Liver (tissue), 9 donors: Measurements from ENCODE around the gene CPAMD8. TPM values are rescaled to one million over a fixed set of nuclear protein-coding genes. Genes with fewer than 3 reads are reported as not detected.

Source experiments
- DNase-seq: peaks from one replicate; pipeline ENCODE4 v3.0.0-alpha.2; 2017; ENCODE audit warnings: low spot score
- H3K27ac ChIP-seq, 2 donors: one replicate each; pipeline ENCODE4 v1.7.0; 2013; ENCODE audit warnings: inconsistent platforms in 2 of 2, low read length in 2 of 2, control low read depth in 1 of 2, low read depth in 1 of 2, mild to moderate bottlenecking in 1 of 2
- H3K27me3 ChIP-seq, 4 donors: one replicate each; pipeline versions ENCODE4 v1.6.1 to v1.7.0; 2013; ENCODE audit warnings: low read length in 3 of 4, inconsistent platforms in 1 of 4, mild to moderate bottlenecking in 1 of 4, moderate library complexity in 1 of 4; ENCODE audit not compliant: control insufficient read depth in 4 of 4, insufficient read depth in 4 of 4
- H3K36me3 ChIP-seq, 4 donors: one replicate each; pipeline versions ENCODE4 v1.6.1 to v1.7.0; 2013; ENCODE audit warnings: low read length in 3 of 4, mild to moderate bottlenecking in 3 of 4, low read depth in 1 of 4, moderate library complexity in 1 of 4; ENCODE audit not compliant: control insufficient read depth in 4 of 4, insufficient read depth in 3 of 4
- H3K4me1 ChIP-seq, 4 donors: one replicate each; pipeline versions ENCODE4 v1.6.1 to v1.7.0; 2013; ENCODE audit warnings: low read length in 3 of 4, mild to moderate bottlenecking in 3 of 4, moderate library complexity in 1 of 4; ENCODE audit not compliant: control insufficient read depth in 4 of 4, insufficient read depth in 4 of 4
- H3K4me3 ChIP-seq, 3 donors: one replicate each; pipeline versions ENCODE4 v1.6.1 to v1.7.0; 2013; ENCODE audit warnings: low read length in 3 of 3, control low read depth in 1 of 3, low read depth in 1 of 3, mild to moderate bottlenecking in 1 of 3
- H3K9ac ChIP-seq, 2 donors: one replicate each; pipeline ENCODE4 v1.7.0; 2013; ENCODE audit warnings: low read length in 2 of 2, mild to moderate bottlenecking in 2 of 2, moderate library complexity in 2 of 2, control low read depth in 1 of 2, low read depth in 1 of 2
- H3K9me3 ChIP-seq, 4 donors: one replicate each; pipeline versions ENCODE4 v1.6.1 to v1.7.0; 2013; ENCODE audit warnings: low read length in 3 of 4; ENCODE audit not compliant: control insufficient read depth in 4 of 4
- FOXA1 ChIP-seq: IDR thresholded peaks from 2 replicates; pipeline ENCODE4 v1.6.1; 2016; ENCODE audit warnings: antibody characterized with exemption
- GABPA ChIP-seq, 2 donors: IDR thresholded peaks in 1 of 2; conservative IDR thresholded peaks in 1 of 2; 2 replicates each; pipeline ENCODE4 v1.6.1; 2016; ENCODE audit warnings: antibody characterized with exemption in 2 of 2, mild to moderate bottlenecking in 1 of 2, moderate library complexity in 1 of 2
- HNF4A ChIP-seq, 2 donors: conservative IDR thresholded peaks; 2 replicates each; pipeline ENCODE4 v1.6.1; 2016; ENCODE audit warnings: antibody characterized with exemption in 2 of 2, mild to moderate bottlenecking in 2 of 2
- HNF4G ChIP-seq: IDR thresholded peaks from 2 replicates; pipeline ENCODE4 v1.6.1; 2016; ENCODE audit warnings: antibody characterized with exemption
- JUND ChIP-seq, 2 donors: IDR thresholded peaks; 2 replicates each; pipeline ENCODE4 v1.6.1; 2016; ENCODE audit warnings: antibody characterized with exemption in 2 of 2
- NR2F2 ChIP-seq: IDR thresholded peaks from 2 replicates; pipeline ENCODE4 v1.6.1; 2016; ENCODE audit warnings: antibody characterized with exemption
- SP1 ChIP-seq: IDR thresholded peaks from 2 replicates; pipeline ENCODE4 v1.6.1; 2018; ENCODE audit warnings: antibody characterized with exemption, mild to moderate bottlenecking
- TAF1 ChIP-seq: conservative IDR thresholded peaks from 2 replicates; pipeline ENCODE4 v1.6.1; 2016; ENCODE audit warnings: antibody characterized with exemption, mild to moderate bottlenecking
- WGBS: extraction: QIAGEN DNeasy Blood & Tissue Kit; methylation state at CpG from one replicate; pipeline ENCODE4 v1.1.7; 2013; 5-methylcytosine and 5-hydroxymethylcytosine counted together
- polyA plus RNA-seq, 2 donors: library from polyadenylated mRNA; stranded (reverse) in 1 of 2; unstranded in 1 of 2; fragments of 200-250 nt in 1 of 2; fragments of >200 nt in 1 of 2; fragmentation: Nextera tagmentation in 1 of 2; extraction: Ambion mirVana in 1 of 2; gene quantifications; one replicate each; pipeline versions ENCODE4 v1.2.1 to v1.2.3, GENCODE V29; 2013 to 2015
- total RNA-seq, 2 donors: library from RNA; depleted of rRNA; stranded (reverse); fragments of >200 nt; gene quantifications; one replicate each; pipeline ENCODE4 v1.2.3, GENCODE V29; 2014
- TF ChIP-seq, protein P1 (sequence below): IDR thresholded peaks from 2 replicates; pipeline ENCODE4 v1.6.1; 2016; ENCODE audit warnings: antibody characterized with exemption
- TF ChIP-seq, protein P2 (sequence below): IDR thresholded peaks from 2 replicates; pipeline ENCODE4 v1.6.1; 2016; ENCODE audit warnings: antibody characterized with exemption
- TF ChIP-seq, protein P3 (sequence below): IDR thresholded peaks from 2 replicates; pipeline ENCODE4 v1.6.1; 2016; ENCODE audit warnings: antibody characterized with exemption, mild to moderate bottlenecking
- donor health status: healthy.
- donor health status: healthy.
- donor health status: healthy.
- donor health status: healthy.
- donor health status: healthy.

Gene CPAMD8
- total and polyA plus RNA-seq, 4 donors: 0.92 to 1.4 (median 1.1) TPM

DNA sequence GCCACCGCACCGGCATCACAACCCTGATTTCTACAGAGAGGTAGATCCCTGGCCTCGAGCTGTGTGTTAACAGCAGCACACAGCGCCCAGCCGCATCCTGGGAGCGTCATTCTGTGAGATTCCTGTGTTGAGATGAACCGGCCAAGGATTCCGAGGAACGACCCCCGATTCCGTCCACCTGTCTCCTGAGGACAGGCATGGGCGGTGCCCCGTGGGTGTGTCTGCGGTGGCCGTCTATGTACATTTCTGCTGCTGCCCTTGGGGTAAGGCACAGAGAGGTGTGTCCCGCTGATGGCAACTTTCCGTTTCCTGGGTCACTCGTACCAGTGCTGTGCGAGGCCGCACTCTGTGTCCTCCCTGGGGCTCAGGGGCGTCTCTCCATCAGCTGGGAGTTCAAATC is 153.9 kb downstream of the CPAMD8 start:
- no peak overlapping the region for H3K27ac ChIP-seq
- no peak for TF ChIP-seq SP1
- TF ChIP-seq GABPA (IDR thresholded peaks at IDR 0.05 in 1 of 2, conservative IDR thresholded peaks at IDR 0.05 in 1 of 2): no peak
- TF ChIP-seq, protein P1, sequence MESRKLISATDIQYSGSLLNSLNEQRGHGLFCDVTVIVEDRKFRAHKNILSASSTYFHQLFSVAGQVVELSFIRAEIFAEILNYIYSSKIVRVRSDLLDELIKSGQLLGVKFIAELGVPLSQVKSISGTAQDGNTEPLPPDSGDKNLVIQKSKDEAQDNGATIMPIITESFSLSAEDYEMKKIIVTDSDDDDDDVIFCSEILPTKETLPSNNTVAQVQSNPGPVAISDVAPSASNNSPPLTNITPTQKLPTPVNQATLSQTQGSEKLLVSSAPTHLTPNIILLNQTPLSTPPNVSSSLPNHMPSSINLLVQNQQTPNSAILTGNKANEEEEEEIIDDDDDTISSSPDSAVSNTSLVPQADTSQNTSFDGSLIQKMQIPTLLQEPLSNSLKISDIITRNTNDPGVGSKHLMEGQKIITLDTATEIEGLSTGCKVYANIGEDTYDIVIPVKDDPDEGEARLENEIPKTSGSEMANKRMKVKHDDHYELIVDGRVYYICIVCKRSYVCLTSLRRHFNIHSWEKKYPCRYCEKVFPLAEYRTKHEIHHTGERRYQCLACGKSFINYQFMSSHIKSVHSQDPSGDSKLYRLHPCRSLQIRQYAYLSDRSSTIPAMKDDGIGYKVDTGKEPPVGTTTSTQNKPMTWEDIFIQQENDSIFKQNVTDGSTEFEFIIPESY: no peak
- TF ChIP-seq HNF4A (conservative IDR thresholded peaks at IDR 0.05): no peak
- TF ChIP-seq, protein P2, sequence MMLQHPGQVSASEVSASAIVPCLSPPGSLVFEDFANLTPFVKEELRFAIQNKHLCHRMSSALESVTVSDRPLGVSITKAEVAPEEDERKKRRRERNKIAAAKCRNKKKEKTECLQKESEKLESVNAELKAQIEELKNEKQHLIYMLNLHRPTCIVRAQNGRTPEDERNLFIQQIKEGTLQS: no peak
- no peak for TF ChIP-seq FOXA1
- TF ChIP-seq HNF4G: no peak
- no peak for TF ChIP-seq TAF1
- H3K4me1 ChIP-seq: no peaks in the 10 kb centered on the region
- 98% methylated on average over 21 of the region's 21 CpGs for WGBS
- peaks cover 6 to 60% (median 22%) of the 10 kb centered on the region in 4 donors for H3K36me3 ChIP-seq
- no peaks in the 10 kb centered on the region for H3K9me3 ChIP-seq
- H3K9ac ChIP-seq: no peak overlapping the region
- no peak overlapping the region for H3K4me3 ChIP-seq
- DNase-seq: no peak
- no peaks in the 10 kb centered on the region for H3K27me3 ChIP-seq

DNA sequence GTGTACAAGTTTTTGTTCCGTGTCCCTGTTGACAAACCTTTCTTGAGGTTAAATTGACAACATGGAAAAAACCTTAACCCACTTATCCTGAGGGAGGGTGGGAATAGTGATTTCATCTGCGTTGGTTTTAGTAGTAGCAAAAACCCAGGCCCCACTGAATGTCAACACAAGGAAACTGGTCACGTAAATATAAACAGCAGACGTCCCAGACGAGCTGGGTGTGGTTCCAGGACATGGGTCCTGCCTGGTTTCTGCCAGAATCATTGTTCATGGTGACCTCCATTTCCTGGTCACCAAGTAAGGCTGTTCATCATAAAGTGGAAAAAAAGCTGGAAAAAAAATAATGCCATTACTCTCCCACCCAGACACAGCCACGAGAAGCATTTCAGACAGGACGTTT is 154.7 kb downstream of the CPAMD8 start:
- H3K36me3 ChIP-seq: peaks cover 3 to 61% (median 23%) of the 10 kb centered on the region in 4 donors

More for the DNA sequence above, 154.7 kb downstream of the CPAMD8 start:
- Histone ChIP-seq H3K9me3 (no peaks in the 10 kb centered on the region), H3K27me3 (no peaks in the 10 kb centered on the region), H3K27ac (no peak overlapping the region), H3K4me3 (no peak overlapping the region), H3K9ac (no peak overlapping the region), H3K4me1 (no peaks in the 10 kb centered on the region)
- WGBS: 67% methylated on average over 7 of the region's 7 CpGs
- DNase-seq: no peak
- TF ChIP-seq SP1 (peak; percentile 16), NR2F2 (peak; percentile 91), JUND (IDR thresholded peaks at IDR 0.05) (no peak)
- TF ChIP-seq, protein P3, sequence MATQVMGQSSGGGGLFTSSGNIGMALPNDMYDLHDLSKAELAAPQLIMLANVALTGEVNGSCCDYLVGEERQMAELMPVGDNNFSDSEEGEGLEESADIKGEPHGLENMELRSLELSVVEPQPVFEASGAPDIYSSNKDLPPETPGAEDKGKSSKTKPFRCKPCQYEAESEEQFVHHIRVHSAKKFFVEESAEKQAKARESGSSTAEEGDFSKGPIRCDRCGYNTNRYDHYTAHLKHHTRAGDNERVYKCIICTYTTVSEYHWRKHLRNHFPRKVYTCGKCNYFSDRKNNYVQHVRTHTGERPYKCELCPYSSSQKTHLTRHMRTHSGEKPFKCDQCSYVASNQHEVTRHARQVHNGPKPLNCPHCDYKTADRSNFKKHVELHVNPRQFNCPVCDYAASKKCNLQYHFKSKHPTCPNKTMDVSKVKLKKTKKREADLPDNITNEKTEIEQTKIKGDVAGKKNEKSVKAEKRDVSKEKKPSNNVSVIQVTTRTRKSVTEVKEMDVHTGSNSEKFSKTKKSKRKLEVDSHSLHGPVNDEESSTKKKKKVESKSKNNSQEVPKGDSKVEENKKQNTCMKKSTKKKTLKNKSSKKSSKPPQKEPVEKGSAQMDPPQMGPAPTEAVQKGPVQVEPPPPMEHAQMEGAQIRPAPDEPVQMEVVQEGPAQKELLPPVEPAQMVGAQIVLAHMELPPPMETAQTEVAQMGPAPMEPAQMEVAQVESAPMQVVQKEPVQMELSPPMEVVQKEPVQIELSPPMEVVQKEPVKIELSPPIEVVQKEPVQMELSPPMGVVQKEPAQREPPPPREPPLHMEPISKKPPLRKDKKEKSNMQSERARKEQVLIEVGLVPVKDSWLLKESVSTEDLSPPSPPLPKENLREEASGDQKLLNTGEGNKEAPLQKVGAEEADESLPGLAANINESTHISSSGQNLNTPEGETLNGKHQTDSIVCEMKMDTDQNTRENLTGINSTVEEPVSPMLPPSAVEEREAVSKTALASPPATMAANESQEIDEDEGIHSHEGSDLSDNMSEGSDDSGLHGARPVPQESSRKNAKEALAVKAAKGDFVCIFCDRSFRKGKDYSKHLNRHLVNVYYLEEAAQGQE: no peak
